SK-N-DZ (cell line): Measurements from ENCODE around the gene XAGE2.

Experiments used
- DNase-seq: peaks from one replicate; pipeline ENCODE4 v3.0.0-alpha.2; 2015; ENCODE audit warnings: low spot score
- small RNA-seq, 2 experiments: library from RNA; depleted of rRNA; stranded (forward); fragments of <200 nt; gene quantifications; one replicate each; pipeline ENCODE3, GENCODE V24; 2014

Gene XAGE2

GRCh38 chrX:52424656-52425055 is 55.8 kb downstream of the XAGE2 start:
- DNase-seq: no peak

Small RNA genes lying within 50 kb of the gene (small RNA-seq; reads per million reads assigned to genes)
- 0 reads per million in 2 experiments for gene MIR8088
